Ascending aorta (tissue), 2 donors: ENCODE measurements around the gene HOXD4. TPM values are rescaled to one million over a fixed set of nuclear protein-coding genes. Genes with fewer than 3 reads are reported as not detected.

ENCODE experiments used
- DNase-seq, 2 donors: peaks; one replicate each; pipeline ENCODE4 v3.0.0-alpha.2; 2019; ENCODE audit warnings: low spot score in 2 of 2
- H3K27ac ChIP-seq, 2 donors: fragments of 200-600 bp; sonication (generic); one replicate each; pipeline ENCODE4 v1.5.1; 2016 to 2017; ENCODE audit warnings: mild to moderate bottlenecking in 1 of 2
- H3K27me3 ChIP-seq: fragments of 200-600 bp; sonication (generic); one replicate; pipeline ENCODE4 v1.5.1; 2017
- H3K36me3 ChIP-seq, 2 donors: fragments of 200-600 bp; sonication (generic); one replicate each; pipeline ENCODE4 v1.5.1; 2016
- H3K4me1 ChIP-seq, 2 donors: fragments of 200-600 bp; sonication (generic); one replicate each; pipeline ENCODE4 v1.5.1; 2016 to 2017; ENCODE audit warnings: mild to moderate bottlenecking in 1 of 2
- H3K4me3 ChIP-seq, 2 donors: fragments of 200-600 bp; sonication (generic); one replicate each; pipeline ENCODE4 v1.5.1; 2016 to 2017; ENCODE audit warnings: mild to moderate bottlenecking in 1 of 2
- H3K9me3 ChIP-seq, 2 donors: fragments of 200-600 bp; sonication (generic); one replicate each; pipeline ENCODE4 v1.5.1; 2016
- CTCF ChIP-seq, 3 experiments: fragments of 200-600 bp in 2 of 3; fragments of 450-650 bp in 1 of 3; sonication (generic) in 2 of 3; IDR thresholded peaks; one replicate each; pipeline ENCODE4 v1.5.1; 2016 to 2019; ENCODE audit warnings: antibody characterized with exemption in 3 of 3, mild to moderate bottlenecking in 1 of 3, moderate library complexity in 1 of 3
- intact Hi-C: fragments of 100-400 bp; cut with DNase I; formaldehyde crosslinking; loops from one replicate; pipeline ENCODE4 v1.15.1; 2023
- total RNA-seq: library from RNA; depleted of rRNA; stranded (reverse); fragments of >200 nt; gene quantifications from one replicate; pipeline ENCODE4 v1.1.0, GENCODE V29; 2016

The HOXD4 gene
- total RNA-seq = 13.6 TPM

- Histone ChIP-seq H3K9me3 (no peaks in the 10 kb centered on the region), H3K4me1 (no peaks in the 10 kb centered on the region), H3K36me3 (peaks cover 6 to 18% of the 10 kb centered on the region in 2 donors), H3K27ac (no peak within 1 kb of the TSS), H3K27me3 (no peaks in the 10 kb centered on the region), H3K4me3 (peak within 1 kb of the TSS in 1 of 2 donors; percentile 13)
- no peak for TF ChIP-seq CTCF (IDR thresholded peaks at IDR 0.05)
- DNase-seq = peak in 1 of 2 donors; percentile 45
- intact Hi-C loops = no loop called here
These were observed at the start of gene HOXD4 for GRCh38 chr2:176151442-176152287. Gene HOXD4 (plus strand): TSS chr2:176151550. CDS start chr2:176151634, 84 bp downstream.

GRCh38 chr2:176101842-176102241 lies 49.5 kb upstream of the HOXD4 start:
- peak in 1 of 2 donors; percentile 27 for DNase-seq

DNA sequence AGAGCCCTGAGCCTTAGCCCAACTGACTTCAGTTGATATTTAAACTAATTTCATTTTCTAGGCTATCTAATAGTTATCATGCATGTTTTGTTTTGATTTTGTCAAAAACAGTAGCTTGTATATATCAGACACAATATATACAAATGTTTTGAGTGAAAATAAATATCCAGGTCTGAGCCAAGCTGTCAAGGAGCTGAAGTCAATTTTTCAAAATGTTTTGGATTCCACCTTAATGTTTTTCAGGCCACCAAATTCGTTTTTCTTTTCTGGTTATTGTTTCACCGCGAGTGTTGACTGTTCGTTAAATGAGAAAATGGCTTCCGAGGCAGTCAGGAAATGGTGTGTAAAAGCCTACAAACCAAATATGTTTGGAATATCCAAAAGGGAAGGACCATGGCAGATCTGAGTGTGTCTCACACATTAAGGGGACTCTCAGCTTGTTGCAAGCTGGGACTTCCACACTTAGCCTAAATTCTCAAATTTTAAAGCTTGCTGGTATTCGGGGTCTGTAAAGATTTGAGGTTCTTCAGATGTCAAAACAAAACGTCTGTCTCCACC lies 49.0 kb upstream of the HOXD4 start:
- intact Hi-C loops = loop anchor here (10.0 kb wide), 1 partner anchor 918 kb away; the partner anchor contains the start of gene ATP5MC3
- Histone ChIP-seq H3K36me3 (no peaks in the 10 kb centered on the region), H3K9me3 (no peaks in the 10 kb centered on the region), H3K27ac (no peak overlapping the region), H3K4me3 (no peak overlapping the region), H3K4me1 (peaks cover 5 to 22% of the 10 kb centered on the region in 2 donors), H3K27me3 (peaks cover 61% of the 10 kb centered on the region)
- no peak for TF ChIP-seq CTCF (IDR thresholded peaks at IDR 0.05)
- DNase-seq = no peak

More at GRCh38 chr2:176101842-176102241, 49.5 kb upstream of the HOXD4 start:
- TF ChIP-seq CTCF (IDR thresholded peaks at IDR 0.05) = no peak
- no peaks in the 10 kb centered on the region for H3K36me3 ChIP-seq
- no peaks in the 10 kb centered on the region for H3K9me3 ChIP-seq
- intact Hi-C loops = loop anchor here (10.0 kb wide), 1 partner anchor 917 kb away; the partner anchor contains the start of gene ATP5MC3
- H3K27ac ChIP-seq = no peak overlapping the region
- no peak overlapping the region for H3K4me3 ChIP-seq
- H3K4me1 ChIP-seq = peaks cover 10 to 24% of the 10 kb centered on the region in 2 donors
- H3K27me3 ChIP-seq = peaks cover 62% of the 10 kb centered on the region

GRCh38 chr2:176103194-176103593 lies 48.2 kb upstream of the HOXD4 start:
- no peak for TF ChIP-seq CTCF (IDR thresholded peaks at IDR 0.05)
- Histone ChIP-seq H3K27me3 (peaks cover 60% of the 10 kb centered on the region), H3K9me3 (no peaks in the 10 kb centered on the region), H3K27ac (no peak overlapping the region), H3K36me3 (no peaks in the 10 kb centered on the region), H3K4me1 (peaks cover 0 to 16% of the 10 kb centered on the region in 2 donors), H3K4me3 (no peak overlapping the region)
- DNase-seq = no peak
- intact Hi-C loops = loop anchor here (10.0 kb wide), 1 partner anchor 918 kb away; the partner anchor contains the start of gene ATP5MC3

GRCh38 chr2:176103742-176104315 lies 47.5 kb upstream of the HOXD4 start:
- DNase-seq = peak in 1 of 2 donors; percentile 31
- no peaks in the 10 kb centered on the region for H3K36me3 ChIP-seq
- peaks cover 0 to 17% of the 10 kb centered on the region in 2 donors for H3K4me1 ChIP-seq
- intact Hi-C loops = loop anchor here (10.0 kb wide), 1 partner anchor 919 kb away; the partner anchor contains the start of gene ATP5MC3
- H3K9me3 ChIP-seq = no peaks in the 10 kb centered on the region
- TF ChIP-seq CTCF (IDR thresholded peaks at IDR 0.05) = no peak
- H3K27me3 ChIP-seq = peaks cover 58% of the 10 kb centered on the region
- H3K4me3 ChIP-seq = no peak overlapping the region
- no peak overlapping the region for H3K27ac ChIP-seq
